NOMO-1 (cell line): ENCODE results near the gene CUTA.
"Not testable (repeated sequence)": the region's sequence is repeated elsewhere in the genome, so short reads cannot be mapped to it uniquely, and the experiment has no call there.

ENCODE experiments used
- DNase-seq, 2 experiments: peaks; one replicate each; lab custom pipeline; 2025; ENCODE audit not compliant: unreplicated experiment in 2 of 2; lab: John Stamatoyannopoulos, UW

Gene CUTA

DNA sequence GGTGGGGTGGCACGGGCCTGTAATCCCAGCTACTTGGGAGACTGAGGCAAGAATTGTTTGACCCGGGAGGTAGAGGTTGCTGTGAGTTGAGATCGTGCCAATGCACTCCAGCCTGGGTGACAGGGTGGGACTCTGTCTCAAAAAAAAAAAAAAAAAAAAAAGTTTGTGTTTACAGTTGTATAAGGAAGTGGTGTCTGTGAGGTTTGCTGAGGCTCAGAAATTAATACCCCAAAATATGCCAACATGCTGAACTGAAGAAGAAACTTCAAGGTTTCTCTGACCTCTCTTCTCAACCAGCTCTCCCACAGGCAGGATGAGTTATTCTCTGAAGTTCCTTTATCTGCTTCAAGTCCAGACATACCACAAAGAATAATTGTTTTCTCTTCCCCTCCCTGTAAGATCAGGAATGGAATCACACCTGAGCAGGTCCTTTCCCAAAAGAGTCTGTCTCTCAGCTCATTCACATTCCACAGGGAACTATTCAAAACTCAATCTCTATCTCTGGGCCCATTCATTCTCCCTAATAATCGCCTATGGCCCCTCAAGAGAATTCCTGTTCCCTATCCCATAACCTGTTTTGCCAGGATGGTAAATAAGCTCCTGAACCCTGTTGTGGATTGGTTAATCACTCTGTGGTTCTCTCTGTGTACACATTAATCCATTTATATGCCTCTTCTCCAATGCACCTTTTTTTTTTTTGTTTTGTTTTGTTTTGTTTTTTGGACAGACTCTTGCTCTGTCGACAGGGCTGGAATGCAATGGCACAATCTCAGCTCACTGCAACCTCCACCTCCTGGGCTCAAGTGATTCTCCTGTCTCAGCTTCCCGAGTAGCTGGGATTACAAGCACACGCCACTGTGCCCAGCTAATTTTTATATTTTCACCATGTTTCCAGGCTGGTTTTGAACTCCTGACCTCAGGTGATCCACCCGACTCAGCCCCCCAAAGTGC lies 43.7 kb downstream of the CUTA start:
- DNase-seq: no peak

DNA sequence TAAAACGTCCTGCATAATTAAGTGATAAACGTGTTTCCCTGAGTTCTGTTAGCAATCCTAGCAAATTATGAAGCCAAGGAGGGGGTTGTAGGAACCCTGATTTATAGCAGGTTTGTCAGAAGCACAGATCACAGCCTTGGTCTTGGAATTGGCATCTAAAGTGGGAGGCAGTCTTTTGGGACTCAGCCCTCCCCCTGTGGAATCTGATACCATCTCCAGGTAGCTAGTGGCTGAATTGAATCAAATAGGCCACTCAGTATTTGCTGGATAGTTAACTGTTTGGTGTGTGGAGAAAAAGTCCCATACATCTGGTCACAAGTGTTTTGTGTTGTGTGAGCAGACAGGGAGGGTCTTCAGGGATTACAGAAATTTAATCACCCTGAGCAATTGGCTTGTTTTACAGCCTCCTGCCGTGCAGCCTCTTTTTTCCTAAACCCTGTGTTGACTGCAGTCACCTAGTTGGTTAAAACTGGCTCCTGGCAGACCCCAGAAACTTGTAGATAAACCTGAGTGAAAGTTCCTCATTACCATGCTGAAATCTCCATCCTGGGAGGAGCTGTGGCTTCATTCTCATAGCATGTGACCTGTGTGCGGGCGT lies 45.3 kb downstream of the CUTA start:
- DNase-seq: no peak

DNA sequence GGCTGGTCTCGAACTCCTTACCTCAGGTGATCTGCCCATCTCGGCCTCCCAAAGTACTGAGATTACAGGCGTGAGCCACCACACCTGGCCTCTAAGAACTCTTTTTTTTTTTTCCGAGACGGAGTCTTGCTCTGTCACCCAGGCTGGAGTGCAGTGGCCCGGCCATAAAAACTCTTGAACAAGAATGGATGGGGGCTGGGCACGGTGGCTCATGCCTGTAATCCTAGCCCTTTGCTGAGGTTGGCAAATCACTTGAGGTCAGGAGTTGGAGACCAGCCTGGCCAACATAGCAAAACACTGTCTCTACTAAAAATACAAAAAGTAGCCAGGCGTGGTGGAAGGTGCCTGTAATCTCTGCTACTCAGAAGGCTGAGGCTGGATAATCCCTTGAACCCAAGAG lies 46.0 kb downstream of the CUTA start:
- not testable (repeated sequence) for DNase-seq

DNA sequence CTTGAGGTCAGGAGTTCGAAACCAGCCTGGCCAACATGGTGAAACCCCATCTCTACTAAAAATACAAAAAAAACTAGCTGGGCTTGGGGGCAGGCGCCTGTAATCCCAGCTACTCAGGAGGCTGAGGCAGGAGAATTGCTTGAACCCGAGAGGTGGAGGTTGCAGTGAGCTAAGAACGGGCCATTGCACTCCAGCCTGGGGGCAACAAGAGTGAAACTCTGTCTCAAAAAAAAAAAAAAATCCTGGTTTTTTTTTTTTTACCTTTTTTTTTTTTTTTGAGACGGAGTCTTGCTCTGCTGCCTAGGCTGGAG lies 50.2 kb downstream of the CUTA start:
- not testable (repeated sequence) for DNase-seq

DNA sequence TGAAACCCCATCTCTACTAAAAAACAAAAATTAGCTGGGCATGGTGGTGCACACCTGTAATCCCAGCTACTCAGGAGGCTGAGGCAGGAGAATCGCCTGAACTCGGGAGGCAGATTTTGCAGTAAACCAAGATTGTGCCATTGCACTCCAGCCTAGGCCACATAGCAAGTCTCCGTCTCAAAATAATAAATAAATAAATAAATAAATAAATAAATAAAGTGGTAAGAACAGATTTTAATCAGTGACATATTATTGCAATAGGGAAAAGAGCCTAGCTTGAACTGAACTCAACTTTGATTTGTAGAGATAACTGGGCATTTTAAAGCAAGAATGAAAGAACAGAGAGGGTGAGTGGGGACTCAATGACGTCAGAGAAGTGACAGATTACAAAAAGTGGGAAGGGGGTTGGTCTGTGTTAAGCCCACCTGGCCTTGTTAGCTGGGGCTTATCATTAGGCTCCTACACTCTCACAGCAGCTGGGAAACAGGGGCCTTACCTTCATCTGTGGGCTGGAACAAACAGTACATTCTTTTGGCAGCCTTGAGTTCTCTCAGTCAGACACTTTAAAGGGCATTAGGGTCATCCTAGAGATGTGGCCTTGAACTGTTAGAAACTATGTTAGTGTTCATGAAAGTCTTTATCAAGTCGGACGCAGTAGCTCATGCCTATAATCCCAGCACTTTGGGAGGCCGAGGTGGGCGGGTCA lies 50.7 kb downstream of the CUTA start:
- DNase-seq: no peak
